ENCODE measurements around the gene ZBTB4. TPM values are rescaled to one million over a fixed set of nuclear protein-coding genes. Genes with fewer than 3 reads are reported as not detected.

Gene ZBTB4
- total and polyA plus RNA-seq, 2 experiments from 2014 or later = 17.9 to 40.4 TPM

GRCh38 chr17:7463372-7463846 lies 16.0 kb downstream of the ZBTB4 start:
- no peak overlapping the region for H3K4me3 ChIP-seq
- no peak for TF ChIP-seq CTCF (IDR thresholded peaks at IDR 0.05; ENCODE audit: low read depth, low read length)

GRCh38 chr17:7462474-7463371 lies 16.7 kb downstream of the ZBTB4 start:
- peaks cover 3% of the 10 kb centered on the region for H3K36me3 ChIP-seq
- no peak for DNase-seq (ENCODE audit: low read depth in 1 of 2, low spot score in 1 of 2)
- no peaks in the 10 kb centered on the region for H3K4me1 ChIP-seq (ENCODE audit: low read depth)
- no peaks in the 10 kb centered on the region for H3K9me3 ChIP-seq (ENCODE audit: low read depth)
- TF ChIP-seq CTCF (IDR thresholded peaks at IDR 0.05; ENCODE audit: low read depth, low read length) = no peak
- no peaks in the 10 kb centered on the region for H3K27me3 ChIP-seq
- H3K4me3 ChIP-seq = no peak overlapping the region
- peak overlapping the region; percentile 54 for H3K27ac ChIP-seq

More at GRCh38 chr17:7463372-7463846, 16.0 kb downstream of the ZBTB4 start:
- no peak for DNase-seq (ENCODE audit: low read depth in 1 of 2, low spot score in 1 of 2)
- Histone ChIP-seq H3K36me3 (peaks cover 3% of the 10 kb centered on the region), H3K27ac (peak overlapping the region; percentile 54), H3K4me1 (ENCODE audit: low read depth) (no peaks in the 10 kb centered on the region), H3K27me3 (no peaks in the 10 kb centered on the region), H3K9me3 (ENCODE audit: low read depth) (no peaks in the 10 kb centered on the region)

GRCh38 chr17:7460850-7461660 lies 18.4 kb downstream of the ZBTB4 start:
- Histone ChIP-seq H3K36me3 (peaks cover 3% of the 10 kb centered on the region), H3K4me1 (ENCODE audit: low read depth) (no peaks in the 10 kb centered on the region), H3K27me3 (no peaks in the 10 kb centered on the region), H3K27ac (no peak overlapping the region), H3K9me3 (ENCODE audit: low read depth) (no peaks in the 10 kb centered on the region), H3K4me3 (no peak overlapping the region)
- no peak for TF ChIP-seq CTCF (IDR thresholded peaks at IDR 0.05; ENCODE audit: low read depth, low read length)
- no peak for DNase-seq (ENCODE audit: low read depth in 1 of 2, low spot score in 1 of 2)

- H3K36me3 ChIP-seq = no peaks in the 10 kb centered on the region
- no peaks in the 10 kb centered on the region for H3K4me1 ChIP-seq (ENCODE audit: low read depth)
- H3K9me3 ChIP-seq (ENCODE audit: low read depth) = no peaks in the 10 kb centered on the region
- H3K27ac ChIP-seq = no peak overlapping the region
- H3K27me3 ChIP-seq = no peaks in the 10 kb centered on the region
- no peak for DNase-seq (ENCODE audit: low read depth in 1 of 2, low spot score in 1 of 2)
- no peak overlapping the region for H3K4me3 ChIP-seq
- TF ChIP-seq CTCF (IDR thresholded peaks at IDR 0.05; ENCODE audit: low read depth, low read length) = no peak
Observed at GRCh38 chr17:7459961-7460545, 19.4 kb downstream of the ZBTB4 start.

- no peaks in the 10 kb centered on the region for H3K27me3 ChIP-seq
Observed at GRCh38 chr17:7448461-7448860, 31.0 kb downstream of the ZBTB4 start.

More at GRCh38 chr17:7448461-7448860, 31.0 kb downstream of the ZBTB4 start:
- no peak overlapping the region for H3K4me3 ChIP-seq
- H3K4me1 ChIP-seq (ENCODE audit: low read depth) = peaks cover 6% of the 10 kb centered on the region
- DNase-seq (ENCODE audit: low read depth in 1 of 2, low spot score in 1 of 2) = no peak
- no peaks in the 10 kb centered on the region for H3K9me3 ChIP-seq (ENCODE audit: low read depth)
- no peak for TF ChIP-seq CTCF (IDR thresholded peaks at IDR 0.05; ENCODE audit: low read depth, low read length)
- H3K36me3 ChIP-seq = no peaks in the 10 kb centered on the region
- H3K27ac ChIP-seq = no peak overlapping the region

Measured in cardiac muscle cell (in vitro differentiated cells and primary cell).